ENCODE results near the gene PHRF1. TPM values are rescaled to one million over a fixed set of nuclear protein-coding genes. Genes with fewer than 3 reads are reported as not detected.

Gene PHRF1, protein sequence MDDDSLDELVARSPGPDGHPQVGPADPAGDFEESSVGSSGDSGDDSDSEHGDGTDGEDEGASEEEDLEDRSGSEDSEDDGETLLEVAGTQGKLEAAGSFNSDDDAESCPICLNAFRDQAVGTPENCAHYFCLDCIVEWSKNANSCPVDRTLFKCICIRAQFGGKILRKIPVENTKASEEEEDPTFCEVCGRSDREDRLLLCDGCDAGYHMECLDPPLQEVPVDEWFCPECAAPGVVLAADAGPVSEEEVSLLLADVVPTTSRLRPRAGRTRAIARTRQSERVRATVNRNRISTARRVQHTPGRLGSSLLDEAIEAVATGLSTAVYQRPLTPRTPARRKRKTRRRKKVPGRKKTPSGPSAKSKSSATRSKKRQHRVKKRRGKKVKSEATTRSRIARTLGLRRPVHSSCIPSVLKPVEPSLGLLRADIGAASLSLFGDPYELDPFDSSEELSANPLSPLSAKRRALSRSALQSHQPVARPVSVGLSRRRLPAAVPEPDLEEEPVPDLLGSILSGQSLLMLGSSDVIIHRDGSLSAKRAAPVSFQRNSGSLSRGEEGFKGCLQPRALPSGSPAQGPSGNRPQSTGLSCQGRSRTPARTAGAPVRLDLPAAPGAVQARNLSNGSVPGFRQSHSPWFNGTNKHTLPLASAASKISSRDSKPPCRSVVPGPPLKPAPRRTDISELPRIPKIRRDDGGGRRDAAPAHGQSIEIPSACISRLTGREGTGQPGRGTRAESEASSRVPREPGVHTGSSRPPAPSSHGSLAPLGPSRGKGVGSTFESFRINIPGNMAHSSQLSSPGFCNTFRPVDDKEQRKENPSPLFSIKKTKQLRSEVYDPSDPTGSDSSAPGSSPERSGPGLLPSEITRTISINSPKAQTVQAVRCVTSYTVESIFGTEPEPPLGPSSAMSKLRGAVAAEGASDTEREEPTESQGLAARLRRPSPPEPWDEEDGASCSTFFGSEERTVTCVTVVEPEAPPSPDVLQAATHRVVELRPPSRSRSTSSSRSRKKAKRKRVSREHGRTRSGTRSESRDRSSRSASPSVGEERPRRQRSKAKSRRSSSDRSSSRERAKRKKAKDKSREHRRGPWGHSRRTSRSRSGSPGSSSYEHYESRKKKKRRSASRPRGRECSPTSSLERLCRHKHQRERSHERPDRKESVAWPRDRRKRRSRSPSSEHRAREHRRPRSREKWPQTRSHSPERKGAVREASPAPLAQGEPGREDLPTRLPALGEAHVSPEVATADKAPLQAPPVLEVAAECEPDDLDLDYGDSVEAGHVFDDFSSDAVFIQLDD (N-terminal part only)
- 10 to 100 TPM; 46.1 to 52.0 (median 46.9) TPM for total RNA-seq
- 26.3 TPM for total RNA-seq (2013)

DNA sequence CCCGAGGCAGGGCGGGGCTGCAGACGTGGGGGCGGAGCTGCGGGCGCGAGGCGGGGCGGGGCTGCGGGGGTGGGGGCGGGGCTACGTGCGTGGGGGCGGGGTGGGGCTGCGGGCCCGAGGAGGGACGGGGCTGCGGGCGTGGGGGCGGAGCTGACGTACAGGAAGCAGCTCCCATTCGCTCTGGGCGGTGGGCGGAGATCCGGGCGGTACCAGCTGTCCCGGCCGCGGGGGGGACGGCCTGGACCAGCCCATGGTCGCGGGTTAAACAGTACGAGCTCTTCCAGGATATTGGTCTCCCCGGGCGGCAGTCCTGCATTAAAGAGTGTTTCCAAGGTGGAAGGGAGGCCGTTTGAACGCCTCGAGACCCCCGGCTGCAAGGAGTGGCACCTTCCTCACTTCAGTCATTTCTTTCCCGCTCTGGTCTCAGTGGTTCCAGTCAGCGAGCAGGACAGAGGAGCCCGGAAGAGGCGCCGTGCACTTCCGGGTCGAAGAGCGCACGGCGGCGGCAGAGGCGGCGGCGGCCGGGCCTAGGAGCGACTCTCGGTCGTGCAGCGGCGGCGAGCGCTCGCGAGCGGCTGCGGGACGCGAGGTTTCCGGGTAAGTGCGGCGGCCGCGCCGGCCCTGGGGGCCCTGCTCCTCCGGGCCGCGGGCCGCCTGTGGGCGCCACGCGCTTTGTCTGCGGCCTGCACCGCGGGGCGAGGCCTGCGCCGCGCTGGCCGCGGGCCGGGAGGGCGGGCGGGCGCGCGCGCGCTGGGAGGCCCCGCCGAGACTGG lies at the start of gene PHRF1:
PHRF1 (plus strand) TSS at position 475 of the 773 bp plus-strand sequence. CDS start 5,043 bp downstream, outside the sequence.
- peaks cover 0 to 10% of the 10 kb centered on the region in 2 donors for H3K27me3 Mint-ChIP-seq (ENCODE audit: low read depth in 2 of 2)
- no peaks in the 10 kb centered on the region for H3K9me3 Mint-ChIP-seq
- H3K9me3 ChIP-seq (ENCODE audit: control insufficient read depth, insufficient read depth, low read length), result no peaks in the 10 kb centered on the region
- H3K36me3 ChIP-seq (ENCODE audit: control insufficient read depth, insufficient read depth, low read length), result no peaks in the 10 kb centered on the region
- peak; percentile 88 to 95 (median 90) for ATAC-seq
- H3K27ac Mint-ChIP-seq, result peak within 1 kb of the TSS; percentile 86 to 93
- no peaks in the 10 kb centered on the region for H3K36me3 Mint-ChIP-seq
- H3K4me1 ChIP-seq (ENCODE audit: control insufficient read depth, insufficient read depth, low read length), result peaks cover 52% of the 10 kb centered on the region
- peak within 1 kb of the TSS; percentile 99 for H3K27ac ChIP-seq (ENCODE audit: low read length)
- peak; percentile 94 to 98 for DNase-seq
- peaks cover 3% of the 10 kb centered on the region for H3K27me3 ChIP-seq (ENCODE audit: control insufficient read depth, insufficient read depth, low read length)
- H3K4me3 ChIP-seq (ENCODE audit: low read length), result peak within 1 kb of the TSS; percentile 98
- intact Hi-C loops (cut with micrococcal nuclease), result loop anchor here (1.0 to 5.0 kb wide), 2 partner anchors 8 to 41 kb away; partner anchors contain the start of gene IRF7
- peaks cover 42 to 52% of the 10 kb centered on the region in 2 donors for H3K4me1 Mint-ChIP-seq
- TF ChIP-seq, protein P1, sequence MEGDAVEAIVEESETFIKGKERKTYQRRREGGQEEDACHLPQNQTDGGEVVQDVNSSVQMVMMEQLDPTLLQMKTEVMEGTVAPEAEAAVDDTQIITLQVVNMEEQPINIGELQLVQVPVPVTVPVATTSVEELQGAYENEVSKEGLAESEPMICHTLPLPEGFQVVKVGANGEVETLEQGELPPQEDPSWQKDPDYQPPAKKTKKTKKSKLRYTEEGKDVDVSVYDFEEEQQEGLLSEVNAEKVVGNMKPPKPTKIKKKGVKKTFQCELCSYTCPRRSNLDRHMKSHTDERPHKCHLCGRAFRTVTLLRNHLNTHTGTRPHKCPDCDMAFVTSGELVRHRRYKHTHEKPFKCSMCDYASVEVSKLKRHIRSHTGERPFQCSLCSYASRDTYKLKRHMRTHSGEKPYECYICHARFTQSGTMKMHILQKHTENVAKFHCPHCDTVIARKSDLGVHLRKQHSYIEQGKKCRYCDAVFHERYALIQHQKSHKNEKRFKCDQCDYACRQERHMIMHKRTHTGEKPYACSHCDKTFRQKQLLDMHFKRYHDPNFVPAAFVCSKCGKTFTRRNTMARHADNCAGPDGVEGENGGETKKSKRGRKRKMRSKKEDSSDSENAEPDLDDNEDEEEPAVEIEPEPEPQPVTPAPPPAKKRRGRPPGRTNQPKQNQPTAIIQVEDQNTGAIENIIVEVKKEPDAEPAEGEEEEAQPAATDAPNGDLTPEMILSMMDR (IDR thresholded peaks at IDR 0.05), result no peak
- peak within 1 kb of the TSS; percentile 94 for H3K4me3 Mint-ChIP-seq
- WGBS (ENCODE audit: insufficient coverage), result under 1% methylated on average over 88 of the region's 99 CpGs

DNA sequence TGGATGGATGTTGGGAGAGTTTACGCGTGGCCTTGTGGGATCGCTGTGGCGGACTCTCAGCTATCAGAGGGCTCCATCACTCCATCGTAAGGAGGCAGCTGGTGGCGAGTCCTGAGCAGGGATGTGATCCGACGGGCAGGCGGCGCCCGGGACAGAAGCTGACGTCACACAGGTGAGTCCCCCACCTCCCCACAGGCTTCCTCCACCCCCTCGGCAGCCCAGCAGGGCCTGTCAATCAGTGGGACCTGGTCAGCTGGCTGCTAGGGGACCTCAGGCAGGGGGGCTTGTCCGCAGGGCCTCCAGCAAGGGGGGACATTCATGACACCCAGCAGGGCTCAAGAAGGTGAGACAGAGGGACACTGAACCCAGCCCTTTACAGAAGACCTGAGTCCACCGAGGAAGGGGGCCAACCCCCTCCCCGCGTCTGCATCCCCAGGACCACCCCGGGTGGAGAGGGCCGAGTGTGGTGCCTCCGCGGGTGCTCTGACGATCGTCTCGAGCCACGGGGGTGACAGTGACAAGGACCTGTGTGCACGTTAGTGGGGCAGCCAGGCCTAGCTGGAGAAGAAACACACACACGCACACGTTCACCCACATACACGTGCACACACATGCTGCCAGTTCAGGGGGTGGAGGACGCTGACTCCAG lies 48.0 kb upstream of the PHRF1 start:
- Mint-ChIP-seq H3K27me3 (ENCODE audit: low read depth in 2 of 2) (no peaks in the 10 kb centered on the region), H3K27ac (no peak overlapping the region), H3K4me1 (no peaks in the 10 kb centered on the region), H3K9me3 (no peaks in the 10 kb centered on the region), H3K4me3 (no peak overlapping the region), H3K36me3 (no peaks in the 10 kb centered on the region)
- WGBS (ENCODE audit: insufficient coverage), result 92% methylated on average over 30 of the region's 30 CpGs
- no peaks in the 10 kb centered on the region for H3K4me1 ChIP-seq (ENCODE audit: control insufficient read depth, insufficient read depth, low read length)
- H3K27ac ChIP-seq (ENCODE audit: low read length), result no peak overlapping the region
- DNase-seq (no peak), ATAC-seq (no peak)
- H3K9me3 ChIP-seq (ENCODE audit: control insufficient read depth, insufficient read depth, low read length), result no peaks in the 10 kb centered on the region
- no peaks in the 10 kb centered on the region for H3K27me3 ChIP-seq (ENCODE audit: control insufficient read depth, insufficient read depth, low read length)
- H3K36me3 ChIP-seq (ENCODE audit: control insufficient read depth, insufficient read depth, low read length), result peaks cover 11% of the 10 kb centered on the region
- TF ChIP-seq, protein P1 (IDR thresholded peaks at IDR 0.05), result no peak
- H3K4me3 ChIP-seq (ENCODE audit: low read length), result no peak overlapping the region
- intact Hi-C loops (cut with micrococcal nuclease), result no loop called here

All from natural killer cell (primary cell).